Activated naive CD4-positive, alpha-beta T cell treated with anti-CD3 and anti-CD28 coated beads for 36 hours (primary cell): ENCODE results near the gene SRRM2. TPM values are rescaled to one million over a fixed set of nuclear protein-coding genes. Genes with fewer than 3 reads are reported as not detected.
A peak's percentile ranks its signal among the peaks of the same experiment; 100 is the strongest.

ENCODE experiments used
- CTCF ChIA-PET: fragments of 350-600 bp; sonication (Branson Sonifier 250); formaldehyde crosslinking; loops from one replicate; lab custom pipeline; 2021; ENCODE audit warnings: antibody characterized with exemption; lab: Charles Lee
- DNase-seq: peaks from one replicate; pipeline ENCODE4 v3.0.0-alpha.2; 2020
- H3K27ac Mint-ChIP-seq: one replicate; pipeline ENCODE4 v1.8.0; 2021; ENCODE audit warnings: mild to moderate bottlenecking, mixed read lengths
- H3K27me3 Mint-ChIP-seq: one replicate; pipeline ENCODE4 v1.8.0; 2021; ENCODE audit warnings: low read depth, mixed read lengths
- H3K36me3 Mint-ChIP-seq: one replicate; pipeline ENCODE4 v1.8.0; 2021; ENCODE audit warnings: low read depth, mixed read lengths
- H3K4me1 Mint-ChIP-seq: one replicate; pipeline ENCODE4 v1.8.0; 2021; ENCODE audit warnings: low read depth, mixed read lengths
- H3K4me3 Mint-ChIP-seq: one replicate; pipeline ENCODE4 v1.8.0; 2021; ENCODE audit warnings: mild to moderate bottlenecking, moderate library complexity, mixed read lengths
- H3K9me3 Mint-ChIP-seq: one replicate; pipeline ENCODE4 v1.8.0; 2021; ENCODE audit warnings: mixed read lengths
- intact Hi-C: fragments of 100-400 bp; cut with micrococcal nuclease; formaldehyde crosslinking; loops from one replicate; pipeline ENCODE4 v1.15.1; 2023
- total RNA-seq, 2 experiments: library from RNA; stranded (reverse); gene quantifications; one replicate each; pipeline ENCODE4 v1.2.3, GENCODE V29; 2021

SRRM2 gene
- total RNA-seq, 2 experiments from 2014 or later = 607 to 649 TPM

GRCh38 chr16:2770057-2770951 lies 17.9 kb downstream of the SRRM2 start:
- no peaks in the 10 kb centered on the region for H3K27me3 Mint-ChIP-seq
- CTCF ChIA-PET = no interaction called here
- no peaks in the 10 kb centered on the region for H3K9me3 Mint-ChIP-seq
- DNase-seq = peak; percentile 5
- H3K27ac Mint-ChIP-seq = no peak overlapping the region
- peaks cover 53% of the 10 kb centered on the region for H3K36me3 Mint-ChIP-seq
- H3K4me3 Mint-ChIP-seq = no peak overlapping the region
- intact Hi-C loops = no loop called here
- peaks cover 21% of the 10 kb centered on the region for H3K4me1 Mint-ChIP-seq

DNA sequence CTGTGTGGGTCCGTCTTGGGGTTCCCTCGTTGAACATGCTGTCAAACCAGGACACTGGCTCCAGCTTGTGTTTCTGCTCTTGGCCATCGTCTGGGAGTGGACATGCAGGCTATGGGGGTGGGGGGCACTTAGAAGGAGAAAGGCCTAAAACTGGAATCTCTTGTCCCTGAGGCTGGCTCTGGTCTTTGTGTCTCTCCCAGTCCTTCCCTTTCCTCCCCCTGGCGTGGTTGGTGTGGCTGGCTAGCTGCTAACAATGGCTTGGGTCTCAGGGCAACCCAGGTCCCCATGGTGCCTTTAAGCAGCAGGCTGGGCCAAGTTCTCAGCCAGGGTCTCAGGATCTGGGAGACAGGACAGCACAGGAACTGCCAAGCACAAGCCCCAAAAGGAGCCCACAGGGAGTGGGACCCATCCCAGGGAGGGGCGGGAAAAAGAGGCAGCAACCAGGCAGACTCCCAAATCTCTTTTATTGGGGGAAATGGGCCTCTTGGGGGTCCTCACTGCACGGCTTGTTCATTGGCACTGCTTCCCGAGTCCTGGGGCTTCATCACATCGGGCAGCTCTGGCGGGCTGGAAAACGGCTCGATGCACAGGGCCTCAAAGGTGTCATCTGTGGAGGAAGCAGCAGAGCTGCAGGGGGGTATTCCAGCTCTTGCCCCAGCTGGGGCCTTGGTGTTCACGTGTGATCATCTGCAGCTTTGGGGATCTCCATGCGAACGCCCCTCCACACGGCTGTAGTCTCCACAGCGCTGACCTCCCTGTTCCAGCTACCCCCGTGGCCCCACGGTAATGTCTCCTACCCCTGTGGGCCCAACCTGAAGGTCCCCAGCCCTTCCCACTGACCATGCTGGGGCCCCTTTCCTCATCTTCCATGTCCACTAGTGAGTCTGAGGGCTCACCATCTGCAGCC lies 19.3 kb downstream of the SRRM2 start:
- CTCF ChIA-PET = no interaction called here
- H3K27me3 Mint-ChIP-seq = no peaks in the 10 kb centered on the region
- intact Hi-C loops = no loop called here
- DNase-seq = peak; percentile 4
- no peaks in the 10 kb centered on the region for H3K9me3 Mint-ChIP-seq
- peaks cover 38% of the 10 kb centered on the region for H3K36me3 Mint-ChIP-seq
- H3K27ac Mint-ChIP-seq = no peak overlapping the region
- no peak overlapping the region for H3K4me3 Mint-ChIP-seq
- peaks cover 30% of the 10 kb centered on the region for H3K4me1 Mint-ChIP-seq

DNA sequence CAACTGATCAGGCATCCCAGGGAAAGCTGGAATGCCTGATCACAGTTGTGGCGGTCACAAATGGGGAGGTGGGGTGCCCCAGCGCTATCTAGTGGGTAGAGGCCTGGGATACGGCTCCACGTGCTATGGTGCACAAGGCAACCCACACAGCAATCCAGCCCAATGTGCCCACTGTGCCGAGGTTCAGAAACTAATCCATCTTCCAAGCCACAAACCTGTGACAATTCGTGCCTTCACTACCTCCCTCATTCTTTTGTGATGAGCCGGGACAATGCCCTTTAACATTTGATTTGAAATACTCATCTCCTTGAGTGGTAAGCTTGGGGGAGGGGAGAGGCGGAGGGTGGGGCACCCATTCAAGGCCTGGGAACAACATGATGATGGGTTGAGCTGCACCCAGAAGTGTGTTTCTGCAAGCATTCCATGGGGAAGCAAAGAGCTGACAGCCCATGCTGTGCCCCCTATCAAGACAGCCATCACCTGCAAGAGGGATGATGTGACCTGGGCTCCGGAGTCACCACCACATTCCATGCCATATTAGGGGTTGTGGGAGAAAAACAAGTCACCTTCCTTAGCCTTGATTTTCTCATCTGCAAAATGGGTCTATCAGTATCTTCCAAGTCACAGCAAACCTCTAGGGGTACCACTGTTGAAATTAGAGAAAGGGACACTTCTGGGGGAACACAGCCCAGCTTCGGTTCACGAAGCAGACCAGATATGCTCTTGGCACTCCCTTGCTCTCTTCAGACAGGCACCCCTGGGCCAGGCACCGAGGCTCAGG lies 20.9 kb downstream of the SRRM2 start:
- Mint-ChIP-seq H3K9me3 (no peaks in the 10 kb centered on the region), H3K36me3 (peaks cover 34% of the 10 kb centered on the region), H3K27me3 (no peaks in the 10 kb centered on the region), H3K4me3 (no peak overlapping the region), H3K4me1 (peaks cover 32% of the 10 kb centered on the region), H3K27ac (no peak overlapping the region)
- peak; percentile 4 for DNase-seq
- intact Hi-C loops = no loop called here
- CTCF ChIA-PET = no interaction called here

DNA sequence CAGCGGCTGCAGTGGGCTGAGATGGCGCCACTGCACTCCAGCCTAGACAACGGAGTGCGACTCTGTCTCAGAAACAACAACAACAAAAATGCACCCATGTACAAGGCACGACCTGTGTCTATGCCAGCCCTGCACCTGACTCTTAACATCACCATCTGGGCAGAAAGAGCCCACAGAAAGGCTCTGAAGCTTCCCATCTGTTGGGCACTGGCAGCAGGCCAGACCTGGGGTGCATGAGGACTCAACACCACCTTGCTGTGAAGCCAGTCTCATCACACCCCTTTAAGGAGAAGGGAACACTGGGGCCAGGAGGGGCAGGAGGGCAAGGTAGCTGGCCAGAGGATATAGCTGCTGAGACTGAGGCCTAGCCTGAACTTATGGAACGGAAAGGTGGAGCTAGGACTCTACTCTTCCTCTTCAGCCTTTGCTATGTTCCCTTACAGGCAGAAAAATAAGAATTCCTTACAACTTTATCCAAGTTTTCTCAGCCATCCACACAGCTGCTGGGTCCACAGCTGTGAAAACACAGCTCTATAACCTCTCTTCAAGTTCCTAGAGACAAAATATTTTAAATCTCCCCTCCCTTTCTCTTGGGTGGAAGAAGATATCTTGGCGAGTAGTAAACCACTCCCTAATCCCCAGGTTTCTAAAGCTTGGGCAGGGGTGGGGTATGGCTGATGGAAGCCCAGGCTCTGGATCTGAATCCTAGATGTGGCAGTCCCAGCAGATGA lies 21.9 kb downstream of the SRRM2 start:
- intact Hi-C loops = no loop called here
- DNase-seq = peak; percentile 3
- no peaks in the 10 kb centered on the region for H3K27me3 Mint-ChIP-seq
- H3K36me3 Mint-ChIP-seq = peaks cover 28% of the 10 kb centered on the region
- H3K9me3 Mint-ChIP-seq = no peaks in the 10 kb centered on the region
- H3K4me1 Mint-ChIP-seq = peaks cover 38% of the 10 kb centered on the region
- CTCF ChIA-PET = interaction anchor here (1.0 kb wide), 1 partner anchor 209 kb away, joined by 3 read pairs; no protein-coding TSS in a partner anchor
- H3K27ac Mint-ChIP-seq = peak overlapping the region; percentile 9
- no peak overlapping the region for H3K4me3 Mint-ChIP-seq

GRCh38 chr16:2775131-2775716 lies 22.8 kb downstream of the SRRM2 start:
- no peaks in the 10 kb centered on the region for H3K9me3 Mint-ChIP-seq
- peak overlapping the region; percentile 50 for H3K4me3 Mint-ChIP-seq
- CTCF ChIA-PET = interaction anchor here (1.0 to 1.4 kb wide), 2 partner anchors 18 to 208 kb away, joined by 3 to 5 read pairs; no protein-coding TSS in a partner anchor
- DNase-seq = peak; percentile 3
- H3K36me3 Mint-ChIP-seq = peaks cover 19% of the 10 kb centered on the region
- intact Hi-C loops = loop anchor here (5.0 kb wide), 1 partner anchor 93 kb away; the partner anchor contains the start of gene KCTD5
- H3K4me1 Mint-ChIP-seq = peaks cover 32% of the 10 kb centered on the region
- H3K27ac Mint-ChIP-seq = no peak overlapping the region
- no peaks in the 10 kb centered on the region for H3K27me3 Mint-ChIP-seq

- CTCF ChIA-PET = interaction anchor here (0.5 to 1.4 kb wide), 3 partner anchors 19 to 581 kb away, joined by 3 to 5 read pairs (median 3); no protein-coding TSS in a partner anchor
- intact Hi-C loops = loop anchor here (2.0 to 5.0 kb wide), 3 partner anchors 93 to 129 kb away; partner anchors contain the start of gene KCTD5
- no peak for DNase-seq
- Mint-ChIP-seq H3K27ac (peak overlapping the region; percentile 85), H3K27me3 (no peaks in the 10 kb centered on the region), H3K4me1 (peaks cover 32% of the 10 kb centered on the region), H3K4me3 (peak overlapping the region; percentile 94), H3K9me3 (no peaks in the 10 kb centered on the region), H3K36me3 (peaks cover 16% of the 10 kb centered on the region)
Measured at GRCh38 chr16:2775765-2776499, 23.5 kb downstream of the SRRM2 start.

GRCh38 chr16:2776500-2777139 lies 24.2 kb downstream of the SRRM2 start:
- intact Hi-C loops = loop anchor here (1.0 to 5.0 kb wide), 4 partner anchors 24 to 128 kb away; partner anchors contain the start of genes KCTD5 and SRRM2
- peaks cover 16% of the 10 kb centered on the region for H3K36me3 Mint-ChIP-seq
- peaks cover 31% of the 10 kb centered on the region for H3K4me1 Mint-ChIP-seq
- no peaks in the 10 kb centered on the region for H3K27me3 Mint-ChIP-seq
- H3K9me3 Mint-ChIP-seq = no peaks in the 10 kb centered on the region
- H3K4me3 Mint-ChIP-seq = peak overlapping the region; percentile 94
- peak overlapping the region; percentile 85 for H3K27ac Mint-ChIP-seq
- CTCF ChIA-PET = interaction anchor here (0.5 to 1.4 kb wide), 4 partner anchors 20 to 582 kb away, joined by 3 to 5 read pairs (median 3); no protein-coding TSS in a partner anchor
- DNase-seq = peak; percentile 44

GRCh38 chr16:2777231-2777902 lies 24.9 kb downstream of the SRRM2 start, which contains the start of gene ELOB:
Gene ELOB, minus strand, starts transcription at chr16:2777280. Its CDS starts 41 bp downstream, at chr16:2777239.
- H3K27ac Mint-ChIP-seq = peak within 1 kb of the TSS; percentile 96
- peaks cover 31% of the 10 kb centered on the region for H3K4me1 Mint-ChIP-seq
- peak within 1 kb of the TSS; percentile 94 for H3K4me3 Mint-ChIP-seq
- CTCF ChIA-PET = interaction anchor here (0.7 kb wide), 1 partner anchor 91 kb away, joined by 3 read pairs; no protein-coding TSS in a partner anchor
- intact Hi-C loops = loop anchor here (1.0 to 5.0 kb wide), 4 partner anchors 25 to 127 kb away; partner anchors contain the start of genes KCTD5 and SRRM2
- peaks cover 13% of the 10 kb centered on the region for H3K36me3 Mint-ChIP-seq
- no peaks in the 10 kb centered on the region for H3K27me3 Mint-ChIP-seq
- H3K9me3 Mint-ChIP-seq = no peaks in the 10 kb centered on the region
- DNase-seq = peak; percentile 91

DNA sequence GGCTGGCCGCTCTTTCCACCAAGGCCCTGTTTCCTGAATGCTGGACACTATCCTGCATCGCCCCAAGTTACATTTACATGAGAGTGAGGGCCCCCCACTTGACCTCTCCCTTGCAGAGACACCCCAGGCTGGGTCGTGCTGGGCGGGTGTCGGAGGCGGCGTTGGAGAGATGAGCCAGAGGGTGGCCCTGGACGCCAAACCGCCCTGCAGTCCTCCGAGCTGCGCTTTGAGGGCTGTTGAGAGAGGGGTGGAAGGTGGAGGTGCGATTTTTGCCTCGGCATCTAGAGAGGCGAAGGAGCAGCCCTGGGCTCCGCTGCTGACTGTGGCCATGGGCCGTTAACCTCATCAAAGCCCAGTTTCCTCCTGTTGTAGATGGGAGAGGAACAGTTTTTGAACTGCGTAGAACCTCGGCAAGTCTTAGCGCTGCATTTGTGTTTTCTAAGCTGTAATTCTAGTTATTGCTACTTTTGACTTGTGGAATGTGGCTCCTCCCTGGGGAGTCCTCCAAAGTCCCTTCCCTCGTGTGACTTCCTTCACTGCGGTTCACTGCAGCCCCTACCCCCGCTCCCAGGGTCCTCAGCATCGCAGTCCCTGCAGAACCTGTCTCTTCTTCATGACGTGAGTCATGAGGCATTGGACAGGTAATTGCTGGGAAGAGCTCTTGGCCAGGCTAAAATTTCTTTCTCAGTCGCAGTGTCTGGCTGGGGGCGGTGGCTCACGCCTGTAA lies 25.6 kb downstream of the SRRM2 start:
- peak; percentile 34 for DNase-seq
- H3K27ac Mint-ChIP-seq = peak overlapping the region; percentile 96
- peaks cover 9% of the 10 kb centered on the region for H3K36me3 Mint-ChIP-seq
- intact Hi-C loops = loop anchor here (1.0 to 5.0 kb wide), 4 partner anchors 26 to 127 kb away; partner anchors contain the start of genes KCTD5 and SRRM2
- CTCF ChIA-PET = no interaction called here
- H3K4me3 Mint-ChIP-seq = peak overlapping the region; percentile 94
- no peaks in the 10 kb centered on the region for H3K9me3 Mint-ChIP-seq
- H3K27me3 Mint-ChIP-seq = no peaks in the 10 kb centered on the region
- H3K4me1 Mint-ChIP-seq = peaks cover 26% of the 10 kb centered on the region
